Activated T-cell treated with anti-CD3 and anti-CD28 coated beads, Interleukin-2, amount 50 U/mL, for 4 hours (primary cell): ENCODE measurements around the gene COPZ1. TPM values are rescaled to one million over a fixed set of nuclear protein-coding genes. Genes with fewer than 3 reads are reported as not detected.
A peak's percentile ranks its signal among the peaks of the same experiment; 100 is the strongest.

Experiments
- ATAC-seq, 2 donors: fragments of 200-7000 bp; cut with Tn5 transposase; one replicate each; pipeline ENCODE4 v1.10.0; 2021
- DNase-seq: peaks from one replicate; pipeline ENCODE4 v3.0.0-alpha.2; 2020
- H3K27me3 Mint-ChIP-seq: one replicate; pipeline ENCODE4 v1.8.0; 2021; ENCODE audit warnings: low read depth, mixed read lengths
- H3K36me3 Mint-ChIP-seq: one replicate; pipeline ENCODE4 v1.8.0; 2022; ENCODE audit warnings: mixed read lengths; ENCODE audit not compliant: insufficient read depth
- H3K4me1 Mint-ChIP-seq: one replicate; pipeline ENCODE4 v1.8.0; 2021; ENCODE audit warnings: low read depth, mixed read lengths
- H3K4me3 Mint-ChIP-seq: one replicate; pipeline ENCODE4 v1.8.0; 2021; ENCODE audit warnings: mild to moderate bottlenecking, moderate library complexity, mixed read lengths
- H3K9me3 Mint-ChIP-seq: one replicate; pipeline ENCODE4 v1.8.0; 2021; ENCODE audit warnings: mixed read lengths
- total RNA-seq, 3 donors: library from RNA; stranded (reverse); gene quantifications; one replicate each; pipeline ENCODE4 v1.2.1, GENCODE V29; 2021

Gene COPZ1
- total RNA-seq, 3 donors from 2014 or later: 97.5 to 113 (median 109) TPM

- H3K9me3 Mint-ChIP-seq: no peaks in the 10 kb centered on the region
Observed at GRCh38 chr12:54355104-54355815, 30.3 kb downstream of the COPZ1 start.

GRCh38 chr12:54356228-54356627 is 31.3 kb downstream of the COPZ1 start:
- Mint-ChIP-seq H3K27me3 (no peaks in the 10 kb centered on the region), H3K9me3 (no peaks in the 10 kb centered on the region), H3K4me3 (no peak overlapping the region), H3K4me1 (peaks cover 24% of the 10 kb centered on the region), H3K36me3 (peaks cover 7% of the 10 kb centered on the region)
- DNase-seq (no peak), ATAC-seq (no peak)

More at GRCh38 chr12:54355104-54355815, 30.3 kb downstream of the COPZ1 start:
- Mint-ChIP-seq H3K4me3 (no peak overlapping the region), H3K36me3 (peaks cover 17% of the 10 kb centered on the region), H3K4me1 (peaks cover 19% of the 10 kb centered on the region), H3K27me3 (no peaks in the 10 kb centered on the region)
- DNase-seq (no peak), ATAC-seq (no peak)

GRCh38 chr12:54356951-54357356 is 32.0 kb downstream of the COPZ1 start:
- no peaks in the 10 kb centered on the region for H3K27me3 Mint-ChIP-seq
- H3K4me3 Mint-ChIP-seq: no peak overlapping the region
- H3K36me3 Mint-ChIP-seq: peaks cover under 1% of the 10 kb centered on the region
- ATAC-seq (no peak), DNase-seq (no peak)
- no peaks in the 10 kb centered on the region for H3K9me3 Mint-ChIP-seq
- peaks cover 17% of the 10 kb centered on the region for H3K4me1 Mint-ChIP-seq

- H3K9me3 Mint-ChIP-seq: no peaks in the 10 kb centered on the region
- ATAC-seq: no peak
- H3K36me3 Mint-ChIP-seq: no peaks in the 10 kb centered on the region
- DNase-seq: no peak
- H3K4me3 Mint-ChIP-seq: no peak overlapping the region
- no peaks in the 10 kb centered on the region for H3K27me3 Mint-ChIP-seq
- H3K4me1 Mint-ChIP-seq: peaks cover 10% of the 10 kb centered on the region
Observed at GRCh38 chr12:54357506-54358190, 32.7 kb downstream of the COPZ1 start.

- Mint-ChIP-seq H3K4me3 (no peak overlapping the region), H3K4me1 (peaks cover 8% of the 10 kb centered on the region), H3K36me3 (no peaks in the 10 kb centered on the region), H3K9me3 (no peaks in the 10 kb centered on the region), H3K27me3 (no peaks in the 10 kb centered on the region)
- DNase-seq: peak; percentile 27
- ATAC-seq: peak in 1 of 2 donors; percentile 14
Observed at GRCh38 chr12:54358191-54358944, 33.4 kb downstream of the COPZ1 start.

- Mint-ChIP-seq H3K27me3 (no peaks in the 10 kb centered on the region), H3K4me3 (no peak overlapping the region), H3K36me3 (no peaks in the 10 kb centered on the region), H3K9me3 (no peaks in the 10 kb centered on the region), H3K4me1 (peaks cover 16% of the 10 kb centered on the region)
- DNase-seq (peak; percentile 86), ATAC-seq (peak; percentile 95 to 96)
Observed at GRCh38 chr12:54358945-54359761, 34.2 kb downstream of the COPZ1 start.

- H3K4me1 Mint-ChIP-seq: peaks cover 23% of the 10 kb centered on the region
- H3K9me3 Mint-ChIP-seq: no peaks in the 10 kb centered on the region
- H3K4me3 Mint-ChIP-seq: no peak overlapping the region
- no peaks in the 10 kb centered on the region for H3K36me3 Mint-ChIP-seq
- H3K27me3 Mint-ChIP-seq: no peaks in the 10 kb centered on the region
- no peak for ATAC-seq
- DNase-seq: no peak
Observed at GRCh38 chr12:54359762-54360351, 34.9 kb downstream of the COPZ1 start.

GRCh38 chr12:54360717-54361456 is 36.0 kb downstream of the COPZ1 start:
- no peak for ATAC-seq
- Mint-ChIP-seq H3K36me3 (no peaks in the 10 kb centered on the region), H3K4me3 (peak overlapping the region; percentile 26), H3K27me3 (no peaks in the 10 kb centered on the region), H3K4me1 (peaks cover 24% of the 10 kb centered on the region), H3K9me3 (no peaks in the 10 kb centered on the region)
- peak; percentile 47 for DNase-seq

GRCh38 chr12:54363047-54363446 is 38.1 kb downstream of the COPZ1 start:
- no peaks in the 10 kb centered on the region for H3K27me3 Mint-ChIP-seq
- no peaks in the 10 kb centered on the region for H3K9me3 Mint-ChIP-seq
- no peak for DNase-seq
- H3K4me3 Mint-ChIP-seq: no peak overlapping the region
- ATAC-seq: no peak
- no peaks in the 10 kb centered on the region for H3K36me3 Mint-ChIP-seq
- H3K4me1 Mint-ChIP-seq: peaks cover 27% of the 10 kb centered on the region

- Mint-ChIP-seq H3K36me3 (no peaks in the 10 kb centered on the region), H3K9me3 (no peaks in the 10 kb centered on the region), H3K4me1 (peaks cover 33% of the 10 kb centered on the region), H3K27me3 (no peaks in the 10 kb centered on the region), H3K4me3 (no peak overlapping the region)
- ATAC-seq (no peak), DNase-seq (no peak)
Observed at GRCh38 chr12:54363618-54364017, 38.7 kb downstream of the COPZ1 start.

GRCh38 chr12:54364413-54364812 is 39.5 kb downstream of the COPZ1 start, which contains the start of gene GPR84:
Gene GPR84 (minus strand): TSS chr12:54364486. CDS start chr12:54363851, 635 bp downstream.
- ATAC-seq (peak; percentile 31 to 36), DNase-seq (no peak)
- H3K9me3 Mint-ChIP-seq: no peaks in the 10 kb centered on the region
- peaks cover 37% of the 10 kb centered on the region for H3K4me1 Mint-ChIP-seq
- H3K27me3 Mint-ChIP-seq: no peaks in the 10 kb centered on the region
- H3K36me3 Mint-ChIP-seq: no peaks in the 10 kb centered on the region
- peak within 1 kb of the TSS; percentile 15 for H3K4me3 Mint-ChIP-seq

GRCh38 chr12:54368025-54368708 is 43.2 kb downstream of the COPZ1 start:
- H3K36me3 Mint-ChIP-seq: no peaks in the 10 kb centered on the region
- no peaks in the 10 kb centered on the region for H3K27me3 Mint-ChIP-seq
- H3K4me1 Mint-ChIP-seq: peaks cover 39% of the 10 kb centered on the region
- peak in 1 of 2 donors; percentile 12 for ATAC-seq
- peak overlapping the region; percentile 43 for H3K4me3 Mint-ChIP-seq
- H3K9me3 Mint-ChIP-seq: no peaks in the 10 kb centered on the region
- no peak for DNase-seq
